Fibroblast of pulmonary artery (primary cell): Measurements from ENCODE around the gene ZFHX3.

Experiments
- DNase-seq: peaks from one replicate; pipeline ENCODE4 v3.0.0-alpha.2; 2010; ENCODE audit warnings: low read depth
- H3K4me3 ChIP-seq: replicated peaks from 2 replicates; pipeline ENCODE4 v1.5.1; 2011; ENCODE audit warnings: low read depth, mild to moderate bottlenecking, control low read depth, low read length, moderate library complexity
- TF ChIP-seq, protein P1 (sequence below): IDR thresholded peaks from 2 replicates; pipeline ENCODE4 v1.5.1; 2011; ENCODE audit warnings: mild to moderate bottlenecking, control low read depth, low read length, inconsistent platforms; ENCODE audit errors: missing control alignments

Gene ZFHX3

GRCh38 chr16:72848028-72848400 is 199.9 kb downstream of the ZFHX3 start:
- TF ChIP-seq, protein P1, sequence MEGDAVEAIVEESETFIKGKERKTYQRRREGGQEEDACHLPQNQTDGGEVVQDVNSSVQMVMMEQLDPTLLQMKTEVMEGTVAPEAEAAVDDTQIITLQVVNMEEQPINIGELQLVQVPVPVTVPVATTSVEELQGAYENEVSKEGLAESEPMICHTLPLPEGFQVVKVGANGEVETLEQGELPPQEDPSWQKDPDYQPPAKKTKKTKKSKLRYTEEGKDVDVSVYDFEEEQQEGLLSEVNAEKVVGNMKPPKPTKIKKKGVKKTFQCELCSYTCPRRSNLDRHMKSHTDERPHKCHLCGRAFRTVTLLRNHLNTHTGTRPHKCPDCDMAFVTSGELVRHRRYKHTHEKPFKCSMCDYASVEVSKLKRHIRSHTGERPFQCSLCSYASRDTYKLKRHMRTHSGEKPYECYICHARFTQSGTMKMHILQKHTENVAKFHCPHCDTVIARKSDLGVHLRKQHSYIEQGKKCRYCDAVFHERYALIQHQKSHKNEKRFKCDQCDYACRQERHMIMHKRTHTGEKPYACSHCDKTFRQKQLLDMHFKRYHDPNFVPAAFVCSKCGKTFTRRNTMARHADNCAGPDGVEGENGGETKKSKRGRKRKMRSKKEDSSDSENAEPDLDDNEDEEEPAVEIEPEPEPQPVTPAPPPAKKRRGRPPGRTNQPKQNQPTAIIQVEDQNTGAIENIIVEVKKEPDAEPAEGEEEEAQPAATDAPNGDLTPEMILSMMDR, result no peak
- no peak for DNase-seq
- H3K4me3 ChIP-seq, result no peak overlapping the region

DNA sequence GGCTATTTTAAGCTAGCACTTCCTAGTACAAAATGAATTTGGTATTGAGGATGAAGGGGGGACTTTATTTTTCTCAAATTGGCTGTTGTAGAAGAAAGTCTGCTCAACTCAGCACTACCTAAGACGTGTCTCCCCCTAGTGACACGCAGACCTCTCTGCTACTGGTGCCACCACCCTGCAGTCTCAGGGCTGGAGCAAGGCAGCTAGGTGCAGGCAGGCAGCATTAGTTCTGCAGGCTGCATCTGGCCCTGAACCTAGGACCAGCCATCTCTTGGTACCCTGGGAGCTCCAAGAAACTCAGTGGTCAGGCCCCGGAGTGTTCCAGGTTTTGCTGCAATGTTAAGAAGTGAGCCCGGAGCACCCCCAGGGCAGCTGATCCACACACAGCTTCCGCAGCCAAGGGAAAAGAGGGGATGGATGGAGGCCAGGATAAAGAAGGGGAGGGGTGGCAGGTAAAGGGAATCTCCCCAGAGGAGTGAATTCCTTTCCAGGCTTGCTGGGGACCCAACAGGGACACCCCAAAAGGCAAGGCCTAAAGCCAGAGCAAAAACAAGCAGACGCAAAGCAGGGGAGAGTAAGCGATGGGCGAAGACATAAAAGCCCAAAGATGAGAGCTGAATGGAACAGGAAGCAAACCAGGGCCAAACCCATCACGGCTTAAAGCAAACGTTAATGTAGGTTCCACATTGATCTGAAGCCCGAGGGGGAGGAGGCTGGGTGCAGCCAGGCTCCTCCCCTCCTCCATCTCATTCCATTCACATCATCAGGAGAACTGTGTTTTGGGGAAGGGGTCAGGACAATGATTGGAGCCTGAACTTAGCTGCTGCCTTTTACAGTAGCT is 200.5 kb downstream of the ZFHX3 start:
- peak; percentile 54 for DNase-seq
- TF ChIP-seq, protein P1, result peak; percentile 61
- no peak overlapping the region for H3K4me3 ChIP-seq

DNA sequence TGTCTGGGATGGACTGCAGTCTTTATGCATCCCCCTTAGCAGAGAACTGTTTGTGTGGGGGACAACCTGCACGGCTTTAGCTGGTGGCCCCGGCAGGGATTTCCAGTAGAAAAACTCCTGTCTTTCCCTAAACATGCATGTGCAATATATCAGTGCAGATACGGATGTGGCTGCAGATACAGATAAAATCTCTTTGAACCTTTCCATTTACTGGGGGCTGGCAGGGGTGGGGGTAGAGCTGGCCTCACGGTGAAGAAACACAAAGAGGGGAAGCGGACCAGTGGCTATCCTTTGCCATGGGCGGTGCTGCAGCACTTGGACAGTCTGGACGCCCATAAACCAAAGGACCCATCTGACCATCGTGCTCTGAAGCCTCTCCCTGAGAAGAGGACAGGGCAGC is 201.3 kb downstream of the ZFHX3 start:
- TF ChIP-seq, protein P1, result no peak
- no peak overlapping the region for H3K4me3 ChIP-seq
- no peak for DNase-seq

- no peak overlapping the region for H3K4me3 ChIP-seq
- TF ChIP-seq, protein P1, result no peak
- no peak for DNase-seq
Measured at GRCh38 chr16:72845322-72846020, 202.5 kb downstream of the ZFHX3 start.

DNA sequence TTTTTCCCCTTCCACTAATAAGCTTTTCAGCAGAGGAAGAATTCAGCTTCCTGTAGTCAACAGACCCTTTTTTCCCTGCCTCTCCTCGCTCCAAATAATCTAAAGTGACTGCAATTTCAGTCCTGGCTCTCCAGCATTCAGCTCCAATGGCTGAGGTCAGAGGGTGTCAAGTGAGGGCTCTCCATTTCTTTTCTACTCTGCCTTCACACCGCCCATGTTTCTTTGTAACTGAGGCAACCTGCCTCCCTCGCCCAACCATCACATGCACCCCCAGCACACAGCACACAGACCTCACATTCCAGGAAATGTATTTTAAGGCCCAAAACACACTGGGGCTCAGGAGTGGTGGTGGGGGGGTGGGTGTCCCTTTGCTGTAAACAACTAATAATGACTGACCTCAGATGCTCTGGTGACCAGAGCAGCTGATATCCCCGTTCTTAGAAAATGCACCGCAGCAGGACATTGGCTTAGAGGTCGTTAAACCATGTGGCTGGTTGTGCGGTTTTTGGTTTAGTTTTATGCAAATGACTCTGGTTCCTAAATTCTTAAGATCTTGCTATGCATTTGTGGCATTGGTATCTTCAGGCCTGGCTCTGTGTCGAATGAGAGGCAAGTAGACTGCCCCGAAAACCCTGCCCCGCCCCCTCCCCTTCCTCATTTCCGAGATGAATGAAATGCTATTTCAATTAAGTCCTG is 203.6 kb downstream of the ZFHX3 start:
- H3K4me3 ChIP-seq, result no peak overlapping the region
- DNase-seq, result no peak
- TF ChIP-seq, protein P1, result no peak

- TF ChIP-seq, protein P1, result no peak
- no peak overlapping the region for H3K4me3 ChIP-seq
- no peak for DNase-seq
Measured at GRCh38 chr16:72841506-72841905, 206.4 kb downstream of the ZFHX3 start.
